ENCODE measurements around the gene NEDD4.
"Not testable (repeated sequence)": the region's sequence is repeated elsewhere in the genome, so short reads cannot be mapped to it uniquely, and the experiment has no call there.

NEDD4 gene

DNA sequence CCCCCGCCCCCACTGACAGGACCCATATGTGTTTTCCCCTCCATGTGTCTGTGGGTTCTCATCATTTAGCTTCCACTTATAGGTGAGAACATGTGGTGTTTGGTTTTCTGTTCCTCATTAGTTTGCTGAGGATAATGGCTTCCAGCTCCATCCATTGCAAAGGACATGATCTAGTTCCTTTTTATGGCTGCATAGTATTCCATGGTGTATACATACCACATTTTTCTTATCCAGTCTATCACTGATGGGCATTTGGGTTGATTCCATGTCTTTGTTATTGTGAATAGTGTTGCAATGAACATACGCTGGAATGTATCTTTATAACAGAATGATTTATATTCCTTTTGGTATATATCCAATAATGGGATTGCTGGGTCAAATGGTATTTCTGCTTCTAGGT lies 171.7 kb downstream of the NEDD4 start:
- DNase-seq = not testable (repeated sequence)

GRCh38 chr15:55820043-55820442 lies 173.4 kb downstream of the NEDD4 start:
- no peak for DNase-seq

DNA sequence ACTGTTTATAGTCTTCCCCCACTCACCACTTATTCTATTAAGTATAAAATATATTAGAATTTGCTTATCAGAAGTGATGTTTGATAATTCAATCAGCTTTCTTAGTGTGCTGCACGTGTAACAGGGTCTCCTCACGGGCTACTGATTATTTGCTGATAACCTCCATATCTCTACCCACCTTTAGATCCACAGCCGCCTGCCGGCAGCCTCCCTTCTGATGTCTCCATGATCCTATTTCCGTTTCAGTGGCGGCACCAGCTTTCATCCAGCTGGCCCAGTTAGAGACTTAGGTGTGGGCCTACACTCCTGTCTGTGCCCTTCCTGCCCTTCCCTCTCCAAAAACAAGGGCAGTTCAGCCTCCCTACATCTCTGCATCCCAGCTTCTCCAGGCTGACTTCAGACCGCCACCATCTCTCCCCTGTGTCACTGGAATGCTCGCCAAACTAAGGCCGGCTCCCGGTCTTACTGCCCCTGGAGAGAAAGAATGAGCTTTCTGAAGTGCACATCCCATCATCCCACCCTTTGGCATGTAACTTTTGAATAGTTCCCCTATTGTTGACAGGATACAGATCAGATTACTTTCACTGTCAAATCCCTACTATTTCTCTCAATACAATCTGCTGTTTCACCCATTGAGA lies 173.9 kb downstream of the NEDD4 start:
- no peak for DNase-seq

GRCh38 chr15:55816017-55816416 lies 177.4 kb downstream of the NEDD4 start:
- DNase-seq = no peak

- no peak for DNase-seq
Measured at GRCh38 chr15:55802600-55803376, 190.6 kb downstream of the NEDD4 start.

GRCh38 chr15:55800216-55800615 lies 193.2 kb downstream of the NEDD4 start:
- no peak for DNase-seq

- no peak for DNase-seq
Measured at GRCh38 chr15:55799291-55800212, 193.9 kb downstream of the NEDD4 start.

GRCh38 chr15:55796321-55796965 lies 197.0 kb downstream of the NEDD4 start:
- no peak for DNase-seq

- DNase-seq = no peak
Measured at GRCh38 chr15:55795031-55795430, 198.4 kb downstream of the NEDD4 start.

DNA sequence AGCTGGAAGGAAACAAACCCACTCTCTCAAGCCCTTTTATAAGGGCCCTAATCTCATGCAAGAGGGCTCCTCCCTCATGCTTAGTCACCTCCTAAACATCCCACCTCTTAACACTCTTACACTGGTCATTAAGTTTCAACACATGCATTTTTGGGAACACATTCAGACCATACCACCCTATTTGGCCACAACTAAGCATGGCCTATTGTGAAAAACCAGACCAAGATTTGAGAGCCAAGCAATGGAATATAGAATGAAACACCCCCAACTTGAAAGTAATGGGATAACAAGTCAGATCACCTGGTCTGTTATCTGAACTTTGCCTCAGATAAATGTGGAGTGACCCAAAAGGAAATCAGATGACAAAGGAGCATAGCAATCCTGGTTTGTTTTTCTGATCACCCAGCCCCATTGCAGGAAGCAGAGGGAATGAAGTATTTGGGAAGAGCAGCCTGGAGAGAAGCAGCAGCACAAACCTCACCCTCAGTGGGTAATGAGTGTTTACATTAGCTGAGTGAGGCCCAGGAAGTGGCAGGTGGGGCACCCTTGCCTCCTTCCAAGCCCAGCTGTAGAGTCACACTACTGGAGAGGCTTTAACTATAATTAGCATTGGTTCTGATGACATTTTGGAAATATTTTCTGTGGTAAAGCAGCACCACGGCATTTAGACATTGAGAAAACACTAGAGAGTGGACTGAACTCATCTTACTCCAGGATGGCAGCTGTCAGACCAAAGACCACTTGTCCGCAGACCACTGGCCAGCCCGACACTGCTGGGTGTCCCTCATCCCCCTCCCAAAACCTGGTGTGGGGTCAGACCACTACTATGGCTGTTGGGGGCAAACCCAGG lies 201.6 kb downstream of the NEDD4 start:
- no peak for DNase-seq

GRCh38 chr15:55789066-55789660 lies 204.2 kb downstream of the NEDD4 start:
- DNase-seq = peak; percentile 65

DNA sequence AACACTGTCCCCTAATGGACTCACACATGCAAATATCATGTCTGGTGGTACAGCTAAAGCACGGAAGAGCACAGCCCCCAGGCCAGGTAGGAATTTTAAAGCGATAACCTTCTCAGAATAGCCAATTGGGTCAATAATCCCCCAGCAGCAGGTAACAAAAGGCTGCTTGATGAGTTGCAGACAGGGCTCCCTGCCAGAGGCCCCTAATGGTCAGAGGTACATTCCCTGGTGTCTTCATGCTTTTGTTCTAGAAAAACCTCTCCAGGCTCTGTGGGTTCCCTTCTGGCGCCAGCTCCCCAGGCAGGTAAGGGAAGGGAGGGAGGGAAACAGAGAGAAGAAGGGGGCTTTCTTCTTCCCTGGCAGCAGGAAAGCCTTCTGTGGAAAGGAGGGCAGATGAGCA lies 207.1 kb downstream of the NEDD4 start:
- no peak for DNase-seq

GRCh38 chr15:55785593-55785992 lies 207.8 kb downstream of the NEDD4 start:
- not testable (repeated sequence) for DNase-seq

GRCh38 chr15:55784286-55784685 lies 209.1 kb downstream of the NEDD4 start:
- no peak for DNase-seq

GRCh38 chr15:55782901-55783300 lies 210.5 kb downstream of the NEDD4 start:
- no peak for DNase-seq

DNA sequence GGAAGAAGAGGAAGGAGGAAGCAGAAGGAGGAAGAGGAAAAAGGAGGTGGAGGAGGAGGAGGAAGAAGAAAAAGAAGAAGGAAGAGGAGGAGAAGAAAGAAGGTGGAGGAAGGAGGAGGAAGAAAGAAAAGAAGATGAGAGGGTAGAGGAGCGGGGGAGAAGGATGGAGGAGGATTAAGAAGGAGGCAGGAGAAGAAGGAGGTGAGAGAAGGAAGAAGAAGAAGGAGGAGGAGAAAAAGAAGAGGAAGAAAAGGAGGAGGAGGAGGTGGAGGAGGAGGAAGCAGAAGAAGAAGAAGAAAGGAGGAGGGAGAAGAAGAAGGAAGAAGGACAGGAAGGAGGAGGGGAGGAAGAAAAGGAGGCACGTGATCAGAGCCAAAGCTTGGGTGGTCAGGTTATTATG lies 213.1 kb downstream of the NEDD4 start:
- DNase-seq = no peak

- no peak for DNase-seq
Measured at GRCh38 chr15:55778932-55779331, 214.5 kb downstream of the NEDD4 start.

Measured in activated CD4-positive, CD25-positive, alpha-beta regulatory T cell treated with anti-CD3 and anti-CD28 coated beads, Interleukin-2, amount 50 U/mL, for 72 hours (primary cell).